Astrocyte (in vitro differentiated cells and primary cell): ENCODE data around the gene ECT2.

Experiments
- CTCF ChIP-seq: IDR thresholded peaks from 2 replicates; pipeline ENCODE4 v1.5.1; 2011; ENCODE audit warnings: low read depth, mild to moderate bottlenecking, inconsistent platforms, low read length, moderate library complexity; ENCODE audit not compliant: insufficient read depth
- EZH2 ChIP-seq: IDR thresholded peaks from 2 replicates; pipeline ENCODE4 v1.6.1; 2012; ENCODE audit warnings: mild to moderate bottlenecking, low read length, inconsistent platforms; ENCODE audit not compliant: insufficient read depth

GRCh38 chr3:172840913-172841312 is 90.4 kb downstream of the ECT2 start:
- no peak for TF ChIP-seq CTCF
- TF ChIP-seq EZH2, result no peak
